Upper lobe of left lung (tissue), 4 donors: ENCODE data around the gene ARHGEF3.

Experiments
- CTCF ChIP-seq, 6 experiments: fragments of 450-650 bp in 4 of 6; fragments of 200-600 bp in 2 of 6; sonication (generic) in 2 of 6; IDR thresholded peaks; one replicate each; pipeline ENCODE4 v1.5.1; 2016 to 2019; ENCODE audit warnings: antibody characterized with exemption in 6 of 6
- EP300 ChIP-seq, 4 donors: sonication (generic); formaldehyde crosslinking; IDR thresholded peaks; one replicate each; pipeline ENCODE4 v1.5.1; 2017; ENCODE audit warnings: antibody characterized with exemption in 4 of 4, control low read depth in 2 of 4
- POLR2A ChIP-seq, 4 donors: fragments of 450-650 bp; IDR thresholded peaks; one replicate each; pipeline ENCODE4 v1.5.1; 2016 to 2017; ENCODE audit warnings: antibody characterized with exemption in 4 of 4, mild to moderate bottlenecking in 2 of 4
- POLR2AphosphoS5 ChIP-seq, 2 donors: sonication (generic); formaldehyde crosslinking; IDR thresholded peaks; one replicate each; pipeline ENCODE4 v1.5.1; 2017; ENCODE audit warnings: antibody characterized with exemption in 2 of 2

GRCh38 chr3:56775445-56775837, 26.3 kb downstream of the ARHGEF3 start:
- no peak for TF ChIP-seq CTCF (IDR thresholded peaks at IDR 0.05)
- no peak for TF ChIP-seq POLR2A (IDR thresholded peaks at IDR 0.05)
- no peak for TF ChIP-seq POLR2AphosphoS5 (IDR thresholded peaks at IDR 0.05)
- no peak for TF ChIP-seq EP300 (IDR thresholded peaks at IDR 0.05)
